Activated CD4-positive, alpha-beta T cell treated with anti-CD3 and anti-CD28 coated beads, Interleukin-2, Interleukin-4, amounts not matched to agents 100 ng/mL and 50 ng/mL, durations not matched to agents 16 hours and 8 hours (primary cell): ENCODE results near the gene GARIN3.
"Not testable (repeated sequence)": the region's sequence is repeated elsewhere in the genome, so short reads cannot be mapped to it uniquely, and the experiment has no call there.

Experiments used
- DNase-seq: peaks from one replicate; pipeline ENCODE4 v3.0.0-alpha.2; 2020; ENCODE audit warnings: low spot score

The GARIN3 gene

DNA sequence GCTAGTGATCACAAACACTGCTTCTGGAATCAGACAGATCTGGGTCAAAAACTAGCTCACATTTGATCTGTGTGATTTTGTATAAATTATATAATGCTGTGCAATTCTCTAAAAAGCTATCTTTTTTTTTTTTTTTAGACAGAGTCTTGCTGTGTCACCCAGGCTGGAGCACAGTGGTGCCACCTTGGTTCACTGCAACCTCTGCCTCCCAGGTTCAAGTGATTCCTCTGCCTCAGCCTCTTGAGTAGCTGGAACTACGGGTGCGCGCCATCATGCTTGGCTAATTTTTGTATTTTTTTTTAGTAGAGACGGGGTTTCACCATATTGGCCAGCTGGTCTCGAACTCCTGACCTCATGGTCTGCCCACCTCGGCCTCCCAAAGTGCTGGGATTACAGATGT lies 19.1 kb upstream of the GARIN3 start:
- not testable (repeated sequence) for DNase-seq

DNA sequence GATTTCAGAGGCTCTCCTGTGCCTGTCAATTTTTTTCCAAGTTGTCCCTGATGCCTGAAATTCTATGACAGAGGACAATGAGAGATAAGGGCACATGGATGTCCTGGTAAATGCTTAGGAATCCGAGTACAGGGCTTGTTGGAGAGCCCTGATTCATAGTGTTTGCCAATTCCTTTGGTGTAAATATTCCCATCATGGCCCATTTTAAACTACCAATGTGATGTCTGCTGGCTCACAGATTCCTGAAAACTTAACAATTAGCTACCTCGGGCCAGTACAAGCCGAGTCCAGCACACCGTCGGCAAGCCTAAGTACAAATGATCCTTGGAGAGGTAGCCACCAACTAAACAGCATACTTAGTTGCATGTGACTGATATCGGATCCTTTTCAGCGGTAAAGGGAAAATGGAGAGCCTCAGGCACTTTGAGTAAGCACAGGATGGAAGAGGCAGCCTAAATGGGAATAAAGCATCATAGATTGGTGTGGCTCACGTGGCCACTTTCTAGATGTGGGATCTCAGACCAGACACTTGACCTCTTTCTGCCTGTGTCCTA lies 18.1 kb upstream of the GARIN3 start:
- DNase-seq: no peak

DNA sequence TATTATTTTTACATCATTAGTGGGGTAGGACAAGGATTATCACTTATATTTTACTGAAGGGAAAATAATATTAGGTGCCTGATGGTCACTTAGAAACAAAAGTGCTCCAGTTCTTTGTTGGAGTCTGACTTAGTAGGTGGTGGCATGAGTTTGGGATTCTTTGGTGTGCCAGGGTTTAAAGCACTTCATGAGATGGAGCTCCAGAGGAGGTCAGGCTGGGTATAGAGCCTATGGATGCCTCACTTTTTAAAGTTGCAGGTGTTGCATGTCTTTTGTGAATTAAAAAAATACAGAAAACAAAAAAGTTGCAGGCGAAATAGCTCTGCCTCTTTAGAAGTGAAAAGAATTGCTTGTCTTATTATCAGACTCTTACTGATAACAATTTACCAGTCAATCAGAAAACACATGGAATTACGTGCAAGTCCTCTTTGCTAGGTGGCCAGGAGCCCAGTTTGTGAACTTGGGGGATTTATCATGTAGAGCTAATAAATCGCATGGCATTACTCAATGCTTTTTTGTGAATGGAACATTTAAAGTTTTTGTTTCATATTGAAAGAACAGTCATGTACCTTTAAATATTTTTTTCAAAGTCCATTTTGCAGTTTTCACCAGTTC lies 16.2 kb upstream of the GARIN3 start:
- no peak for DNase-seq

DNA sequence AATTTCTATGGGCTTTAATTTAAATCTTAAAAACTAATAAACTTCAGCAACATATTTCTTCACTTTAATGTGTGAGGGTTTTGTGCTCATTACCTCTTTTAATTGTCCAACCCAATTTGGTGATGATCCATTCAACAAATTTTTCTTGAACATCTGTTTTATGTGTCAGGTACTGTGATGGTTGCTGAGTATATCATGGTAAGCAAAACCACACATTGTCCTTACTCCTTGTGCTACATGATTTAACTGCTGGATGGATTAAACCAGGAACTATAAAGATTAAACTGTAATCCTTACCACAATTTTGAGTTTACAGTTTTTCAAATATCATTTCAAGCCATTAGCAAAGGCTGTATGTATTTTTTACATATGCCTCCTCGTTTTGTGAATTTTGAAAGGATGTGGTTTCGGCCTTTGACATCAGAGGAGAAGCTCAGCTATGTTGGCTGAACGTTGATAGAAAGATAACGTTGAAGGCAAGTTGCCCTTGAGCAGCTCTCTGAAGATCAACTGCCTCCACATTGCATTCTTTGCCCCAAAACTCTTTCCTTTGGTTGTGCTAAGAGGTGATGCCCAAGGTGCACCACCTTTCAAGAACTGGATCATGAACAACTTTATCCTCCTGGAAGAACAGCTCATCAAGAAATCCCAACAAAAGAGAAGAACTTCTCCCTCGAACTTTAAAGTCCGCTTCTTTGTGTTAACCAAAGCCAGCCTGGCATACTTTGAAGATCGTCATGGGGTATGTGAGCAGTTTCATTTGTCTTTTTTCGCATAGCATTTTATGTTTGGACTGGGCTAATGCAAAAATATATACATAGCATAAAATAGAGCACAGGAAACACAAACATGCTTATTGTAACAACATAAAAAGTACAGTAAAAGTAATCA lies 14.6 kb upstream of the GARIN3 start, which contains the start of gene ITK:
Gene ITK (plus strand): TSS at position 467 of the 891 bp plus-strand sequence. CDS start 138 bp downstream, at position 605.
- DNase-seq: peak; percentile 87

DNA sequence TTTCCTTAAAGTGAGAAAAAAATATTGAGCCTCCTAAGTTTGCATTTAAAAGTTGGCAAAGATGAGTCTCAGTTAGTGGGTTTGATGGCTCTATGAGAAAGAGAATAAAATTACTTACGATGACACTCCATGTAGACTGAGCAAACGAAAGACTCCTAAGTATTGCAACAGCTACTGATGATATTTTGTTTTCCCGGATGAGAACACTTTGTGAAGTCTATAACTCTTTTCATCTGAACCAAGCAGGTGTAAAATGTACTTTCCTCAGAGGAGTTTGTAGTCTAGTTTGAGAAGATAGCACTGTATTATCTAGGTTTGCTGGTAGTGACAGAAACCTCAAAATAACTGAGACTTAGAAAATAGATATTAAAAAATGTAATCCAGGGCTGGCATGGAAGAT lies 12.9 kb upstream of the GARIN3 start:
- no peak for DNase-seq

DNA sequence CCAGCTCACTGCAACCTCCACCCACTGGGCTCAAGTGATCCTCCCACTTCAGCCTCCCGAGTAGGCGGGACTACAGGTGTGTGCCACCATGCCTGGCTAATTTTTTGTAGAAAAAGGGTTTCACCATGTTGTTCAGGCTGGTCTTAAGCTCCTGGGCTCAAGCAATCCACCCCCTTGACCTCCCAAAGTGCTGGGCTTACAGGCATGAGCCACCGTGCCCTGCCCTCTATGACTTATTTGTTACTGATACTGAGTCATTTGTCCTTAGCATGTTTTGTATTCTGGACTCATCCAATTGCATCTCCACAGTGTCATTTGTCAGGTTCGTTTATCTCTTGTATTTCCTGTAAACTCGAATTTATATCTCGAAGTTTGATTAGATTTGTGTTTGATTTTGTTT lies 11.9 kb upstream of the GARIN3 start:
- no peak for DNase-seq

DNA sequence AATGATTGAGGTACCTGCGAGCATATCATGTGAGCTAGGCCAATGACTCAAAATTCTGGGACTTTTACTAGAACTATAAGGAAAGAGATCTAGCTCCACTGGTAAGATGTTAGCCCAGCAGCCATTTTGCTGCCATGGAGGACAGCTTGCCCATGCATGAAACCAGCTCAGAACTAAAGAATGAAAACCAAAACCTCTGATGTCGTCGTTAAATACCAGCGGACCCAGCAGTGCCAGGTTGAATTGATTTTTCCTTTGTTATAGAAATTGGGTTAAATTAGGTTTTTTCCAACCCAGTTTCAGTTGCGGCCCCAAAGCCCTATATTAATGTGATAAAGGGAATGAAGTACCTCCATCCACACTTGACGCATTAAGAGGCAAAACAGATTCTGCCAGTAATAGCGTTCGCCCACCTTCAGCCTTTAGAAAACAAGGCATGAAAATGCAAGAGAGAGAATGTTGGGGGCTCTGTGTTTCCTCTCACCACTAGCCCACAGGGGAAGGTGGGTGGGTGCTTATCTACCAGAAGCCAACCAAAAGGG lies 9.1 kb upstream of the GARIN3 start:
- no peak for DNase-seq

DNA sequence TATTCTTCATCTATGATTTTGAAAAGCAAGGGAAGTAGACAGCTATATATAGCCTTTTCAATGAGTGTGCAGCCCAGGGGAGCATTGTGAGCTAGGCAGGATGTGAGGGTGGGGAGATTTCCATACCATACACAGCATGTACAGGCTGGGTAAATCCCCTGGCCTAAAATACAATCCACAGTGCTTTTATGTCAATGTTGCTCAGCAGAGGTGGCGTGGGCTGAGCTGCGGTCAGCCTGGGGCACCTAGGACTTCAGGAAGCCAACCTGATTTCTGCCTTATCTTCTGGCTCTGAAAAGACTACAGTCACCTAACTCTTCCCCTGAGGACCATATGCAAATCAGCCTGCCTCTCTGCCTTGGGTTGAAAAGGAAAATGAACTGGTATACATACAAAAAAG lies 6.3 kb upstream of the GARIN3 start:
- DNase-seq: peak; percentile 89

DNA sequence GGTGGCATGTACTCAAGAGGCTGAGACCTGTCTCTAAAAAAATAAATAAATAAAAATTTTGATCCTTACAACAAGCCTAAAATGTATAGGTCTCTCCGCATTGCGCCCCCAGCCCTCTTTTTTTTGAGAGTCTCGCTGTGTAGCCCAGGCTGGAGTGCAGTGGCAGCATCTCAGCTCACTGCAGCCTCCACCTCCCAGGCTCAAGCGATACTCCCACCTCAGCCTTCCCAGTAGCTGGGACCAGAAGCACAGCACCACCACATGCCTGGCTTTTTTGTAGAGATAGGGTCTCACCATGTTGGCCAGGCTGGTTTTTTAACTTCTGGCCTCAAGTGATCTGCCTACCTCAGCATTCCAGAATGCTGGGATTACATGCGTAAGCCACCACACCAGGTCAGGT lies 2.2 kb upstream of the GARIN3 start:
- DNase-seq: no peak

DNA sequence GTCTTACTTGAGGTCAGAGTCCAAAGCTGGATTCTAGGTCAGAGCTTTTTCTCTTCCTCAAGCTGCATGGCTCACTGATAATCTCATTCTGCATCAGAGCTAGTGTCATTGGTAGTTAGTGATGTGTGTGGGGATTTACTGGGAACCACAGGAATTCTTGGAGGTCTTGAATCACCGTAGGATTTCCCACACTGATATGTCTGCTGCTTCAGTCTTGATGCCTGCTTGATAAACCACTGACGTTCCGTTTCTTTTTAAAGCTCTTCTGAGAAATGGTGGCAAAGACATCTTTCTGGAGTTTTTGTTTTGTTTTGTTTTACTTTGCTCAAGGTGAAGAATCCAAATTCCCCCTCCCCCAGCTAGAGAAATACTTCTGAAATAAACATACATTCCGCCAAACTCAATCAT lies 1.2 kb upstream of the GARIN3 start:
- peak; percentile 56 for DNase-seq

DNA sequence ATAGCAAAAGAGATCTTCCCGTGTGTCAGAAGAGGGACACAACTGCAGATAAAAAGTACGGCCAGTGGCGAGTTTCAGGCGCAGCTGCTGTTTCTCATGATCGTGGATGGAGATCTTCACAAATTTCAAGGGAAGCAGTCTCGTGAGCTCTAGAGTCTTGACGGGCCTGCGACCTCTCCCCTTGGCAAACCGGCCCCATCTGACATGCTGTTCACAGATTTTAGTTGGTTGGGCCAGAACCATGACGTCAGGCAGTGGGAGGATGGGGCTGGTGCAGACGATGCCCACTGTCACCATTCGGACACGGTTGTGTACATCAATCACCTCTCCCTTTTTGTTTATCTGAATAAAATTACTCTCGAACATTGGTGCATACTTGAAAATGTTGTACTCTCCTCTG lies 396 bp downstream of the GARIN3 start:
- no peak for DNase-seq

DNA sequence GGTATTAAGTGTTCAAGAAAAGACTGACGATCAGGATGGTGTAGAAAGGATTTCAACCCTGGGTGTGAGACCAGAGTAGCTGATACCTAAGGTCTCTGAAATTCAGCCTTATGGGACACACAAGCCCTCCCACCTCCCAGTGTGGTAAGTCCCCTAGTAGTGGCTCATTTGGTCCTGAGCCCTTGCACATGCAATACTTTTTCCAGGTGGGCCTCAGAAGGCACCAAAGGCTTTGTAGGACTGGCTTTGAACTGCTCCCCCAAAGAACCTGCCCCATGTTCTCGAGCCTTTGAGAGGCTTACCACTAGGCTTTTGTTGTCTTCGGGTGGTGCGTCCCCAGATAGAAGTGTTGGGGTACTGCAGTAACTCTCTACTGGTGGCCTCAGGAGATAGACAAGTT lies 803 bp downstream of the GARIN3 start:
- DNase-seq: no peak

DNA sequence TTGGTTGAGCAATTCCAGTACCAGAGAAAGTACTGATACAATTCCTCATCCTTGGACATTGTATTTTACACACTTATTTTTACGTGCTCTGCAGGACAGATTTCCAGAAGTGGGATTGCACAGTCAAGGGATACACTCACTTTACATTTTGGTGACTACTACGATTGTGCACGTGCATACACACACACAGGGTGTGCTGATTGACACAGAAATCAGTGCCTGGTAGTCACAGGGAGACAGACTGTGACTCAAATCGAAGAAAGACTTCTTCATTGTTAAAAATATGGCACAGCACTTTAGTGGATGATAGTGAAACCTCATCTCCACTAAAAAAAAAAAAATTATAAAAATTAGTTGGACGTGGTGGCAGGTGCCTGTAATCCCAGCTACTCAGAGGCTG lies 1.5 kb downstream of the GARIN3 start:
- no peak for DNase-seq

DNA sequence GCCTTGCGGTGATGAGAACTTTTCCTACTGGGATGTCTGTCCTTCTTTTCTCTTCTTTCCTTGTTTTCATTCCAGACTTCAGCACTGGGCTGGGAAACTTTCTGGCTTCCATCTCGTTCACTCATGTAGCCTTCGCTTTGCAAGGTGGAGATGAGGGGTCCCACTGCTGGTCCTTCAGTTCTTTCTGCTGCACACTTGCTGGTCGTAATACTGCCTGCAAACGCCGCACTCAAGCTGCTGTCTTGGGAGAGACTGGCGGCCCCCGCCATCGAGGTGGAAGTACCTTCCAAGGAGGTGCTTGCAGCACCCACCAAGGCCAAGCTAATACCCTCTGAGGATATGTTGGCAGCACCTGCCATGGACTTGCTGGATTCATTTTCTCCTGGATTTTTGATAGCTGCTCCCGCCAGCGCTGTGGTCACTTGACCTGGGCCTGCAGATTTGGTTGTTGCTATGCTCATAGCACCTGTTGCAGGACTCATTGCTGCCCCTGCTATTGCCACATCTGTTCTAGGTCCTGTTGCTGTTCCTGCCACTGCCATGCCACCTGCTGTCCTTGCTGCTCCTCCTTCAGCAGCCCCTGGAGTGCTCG lies 3.0 kb downstream of the GARIN3 start:
- DNase-seq: no peak

DNA sequence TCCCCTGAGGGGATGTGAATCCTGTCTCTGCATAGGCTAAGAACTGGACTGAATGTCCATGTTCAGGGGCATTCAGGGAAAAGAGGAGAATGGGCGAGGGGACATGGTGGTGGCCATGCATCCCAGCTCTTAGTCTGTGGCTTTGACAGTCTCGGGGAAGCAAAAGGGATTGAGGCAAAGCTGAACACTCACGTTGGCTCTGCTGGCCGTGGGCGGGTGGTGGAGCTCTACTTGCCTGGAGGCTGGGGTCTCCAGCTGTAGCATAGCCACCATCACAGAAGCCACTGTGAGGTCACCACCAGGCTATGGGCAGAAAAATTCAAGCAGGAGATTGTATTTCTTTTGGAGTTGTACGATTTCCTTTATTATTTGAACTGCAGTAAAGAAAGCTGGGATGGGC lies 4.1 kb downstream of the GARIN3 start:
- DNase-seq: no peak

DNA sequence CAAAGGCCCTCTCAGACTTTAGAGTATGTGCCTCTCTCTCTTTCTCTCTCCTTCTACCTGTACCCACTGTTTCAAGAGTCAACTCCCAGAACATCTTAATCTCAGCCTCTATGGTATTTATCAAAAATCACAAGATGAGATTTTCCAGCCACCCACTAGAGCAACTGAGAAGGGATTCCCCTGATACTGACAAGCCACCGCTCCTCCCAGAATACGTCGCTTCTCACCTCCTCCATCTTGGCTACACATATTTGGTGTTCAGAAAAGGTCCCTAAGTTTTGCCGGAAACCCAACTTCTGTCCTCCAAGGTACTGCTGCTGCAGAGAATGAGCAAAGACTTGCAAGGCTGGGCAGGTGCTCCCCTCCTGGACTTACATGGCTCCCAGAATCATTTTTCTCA lies 6.1 kb downstream of the GARIN3 start:
- DNase-seq: peak; percentile 64

DNA sequence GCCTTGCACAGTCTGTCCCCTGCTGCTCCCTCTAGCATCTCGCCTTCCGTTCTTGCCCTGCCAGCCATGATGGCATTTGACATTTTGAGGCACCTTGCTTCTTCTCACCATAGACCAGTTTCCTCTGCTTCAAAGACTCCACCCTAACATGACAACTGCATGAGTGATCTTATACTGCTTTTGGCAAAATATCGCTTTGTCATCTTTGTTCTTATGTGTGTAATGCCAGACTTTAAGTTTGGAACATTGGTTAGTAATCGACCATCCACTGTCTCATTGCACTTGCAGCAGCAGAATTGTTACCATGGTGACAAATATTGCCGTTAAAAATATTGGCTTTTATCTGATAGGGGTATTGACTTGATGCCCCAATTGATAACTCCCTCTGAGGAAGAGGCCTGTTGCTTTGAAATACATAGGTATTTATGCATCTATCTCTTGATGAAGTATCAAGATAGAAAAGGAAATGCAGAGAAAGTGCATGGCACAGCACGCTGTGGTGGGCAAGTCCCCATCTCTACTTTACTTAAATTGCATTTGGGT lies 6.8 kb downstream of the GARIN3 start:
- DNase-seq: peak; percentile 58

DNA sequence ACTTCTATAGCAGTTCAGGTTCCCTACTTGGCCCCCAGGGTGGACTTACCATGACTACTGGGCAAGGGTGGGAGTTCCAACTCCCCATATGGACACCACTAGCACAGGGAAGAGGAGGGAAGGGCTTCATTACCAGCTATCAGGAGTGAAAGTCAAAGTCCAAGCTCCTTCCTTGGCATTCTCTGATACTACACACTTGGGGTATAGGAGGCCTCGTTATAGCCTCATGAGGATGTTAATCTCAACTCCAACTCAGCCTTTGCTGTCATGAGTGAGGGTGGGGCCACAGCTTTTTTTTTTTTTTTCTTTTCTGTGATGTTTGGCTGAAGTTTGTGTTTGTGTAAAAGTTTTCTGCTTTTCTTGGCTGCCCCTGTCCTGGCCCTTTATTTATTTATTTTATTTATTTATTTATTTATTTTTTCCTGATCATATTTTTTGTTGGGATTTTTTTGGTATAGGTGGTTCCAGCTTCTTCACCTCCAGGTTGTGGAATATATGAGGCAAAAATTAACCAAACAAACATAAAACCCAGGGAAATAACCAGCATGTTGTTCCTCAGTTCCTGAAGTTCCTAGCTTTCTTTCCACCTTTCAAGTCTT lies 8.7 kb downstream of the GARIN3 start:
- DNase-seq: no peak

DNA sequence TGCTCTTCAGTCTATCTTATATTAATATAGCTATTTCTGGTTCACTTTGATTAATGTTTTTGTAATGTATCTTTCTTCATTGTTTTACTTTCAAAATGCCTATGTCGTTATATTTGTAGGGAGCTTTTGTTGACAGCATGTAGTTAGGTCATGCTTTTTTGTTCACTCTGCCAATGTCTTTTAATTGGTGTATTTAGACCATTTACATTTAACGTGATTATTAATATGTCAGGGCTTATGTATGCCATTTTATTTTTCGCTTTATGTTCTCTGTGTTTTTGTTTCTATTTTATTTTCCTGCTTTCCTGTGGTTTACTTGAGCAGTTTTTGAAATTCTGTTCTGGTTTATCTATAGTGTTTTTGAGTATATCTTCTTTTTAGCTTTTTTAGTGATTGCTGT lies 10.8 kb downstream of the GARIN3 start:
- no peak for DNase-seq

DNA sequence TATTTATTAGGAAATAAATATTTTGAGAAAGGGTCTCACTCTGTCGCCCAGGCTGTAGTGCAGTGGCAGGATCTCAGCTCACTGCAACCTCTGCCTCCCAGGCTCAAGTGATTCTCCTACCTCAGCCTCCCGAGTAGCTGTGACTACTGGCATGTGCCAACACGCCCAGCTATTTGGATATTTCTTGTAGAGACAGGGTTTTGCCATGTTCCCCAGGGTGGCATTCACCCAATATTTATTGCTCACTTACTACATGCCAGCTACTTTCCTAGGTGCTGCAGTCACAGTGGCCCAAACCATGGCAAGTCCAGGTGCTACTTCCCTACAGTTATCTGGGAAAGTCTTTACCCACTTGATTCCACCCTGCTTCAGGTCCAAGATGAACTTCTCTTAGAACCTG lies 15.1 kb downstream of the GARIN3 start:
- no peak for DNase-seq

DNA sequence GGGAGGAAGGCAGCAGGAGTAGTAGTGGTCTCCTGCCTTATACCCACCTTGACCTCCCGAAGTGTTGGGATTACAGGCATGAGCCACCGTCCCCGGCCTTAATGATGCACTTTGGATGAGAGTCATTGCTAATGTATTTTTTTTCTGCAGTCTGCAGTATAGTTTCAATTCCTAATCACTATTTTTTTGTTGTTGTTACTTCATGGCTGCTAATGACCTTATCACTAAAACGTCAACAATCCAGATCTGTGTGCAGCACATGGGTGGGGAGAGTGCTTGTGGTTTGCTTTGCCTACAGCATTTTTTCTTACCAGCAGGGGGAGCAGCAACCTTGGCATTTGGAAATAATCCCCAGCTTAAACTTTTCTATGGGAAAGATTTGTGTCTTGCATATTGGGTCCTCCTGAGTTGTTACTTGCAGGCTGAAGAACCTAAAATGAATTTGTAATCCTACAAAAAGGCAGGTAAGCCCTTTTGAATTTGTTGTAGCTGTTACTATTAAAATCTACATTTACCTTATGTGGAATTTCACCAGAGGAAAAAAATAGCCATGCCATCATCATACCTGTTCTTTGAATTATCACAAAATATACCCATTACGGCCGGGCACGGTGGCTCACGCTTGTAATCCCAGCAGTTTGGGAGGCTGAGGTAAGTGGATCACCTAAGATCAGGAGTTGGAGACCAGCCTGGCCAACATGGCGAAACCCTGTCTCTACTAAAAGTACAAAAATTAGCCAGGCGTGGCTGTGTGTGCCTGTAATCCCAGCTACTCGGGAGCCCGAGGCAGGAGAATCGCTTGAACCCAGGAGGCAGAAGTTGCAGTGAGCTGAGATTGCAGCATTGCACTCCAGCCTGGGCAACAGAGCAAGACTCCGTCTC lies 17.1 kb downstream of the GARIN3 start:
- peak; percentile 91 for DNase-seq
